Activated T-cell treated with anti-CD3 and anti-CD28 coated beads for 48 hours (primary cell): ENCODE measurements around the gene ULBP3.
A peak's percentile ranks its signal among the peaks of the same experiment; 100 is the strongest.
"Not testable (repeated sequence)": the region's sequence is repeated elsewhere in the genome, so short reads cannot be mapped to it uniquely, and the experiment has no call there.

Experiments
- DNase-seq: peaks from one replicate; pipeline ENCODE4 v3.0.0-alpha.2; 2020; ENCODE audit warnings: low read depth

Gene ULBP3

DNA sequence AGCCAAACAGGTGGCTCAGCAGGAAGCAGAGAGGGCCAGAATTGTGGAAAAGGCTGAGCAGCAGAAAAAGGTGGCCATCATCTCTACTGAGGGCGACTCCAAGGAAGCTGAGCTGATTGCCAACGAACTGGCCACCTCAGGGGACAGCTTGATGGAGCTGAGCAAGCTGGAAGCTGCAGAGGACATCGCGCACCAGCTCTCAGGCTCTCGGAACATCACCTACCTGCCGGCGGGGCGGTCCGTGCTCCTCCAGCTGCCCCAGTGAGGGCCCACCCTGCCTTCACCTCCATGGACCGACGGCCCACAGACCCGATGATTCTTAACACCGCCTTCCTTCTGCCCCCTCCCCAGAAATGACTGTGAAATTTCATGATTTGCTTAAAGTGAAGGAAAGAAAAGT, 25.8 kb downstream of the ULBP3 start:
- DNase-seq = no peak

DNA sequence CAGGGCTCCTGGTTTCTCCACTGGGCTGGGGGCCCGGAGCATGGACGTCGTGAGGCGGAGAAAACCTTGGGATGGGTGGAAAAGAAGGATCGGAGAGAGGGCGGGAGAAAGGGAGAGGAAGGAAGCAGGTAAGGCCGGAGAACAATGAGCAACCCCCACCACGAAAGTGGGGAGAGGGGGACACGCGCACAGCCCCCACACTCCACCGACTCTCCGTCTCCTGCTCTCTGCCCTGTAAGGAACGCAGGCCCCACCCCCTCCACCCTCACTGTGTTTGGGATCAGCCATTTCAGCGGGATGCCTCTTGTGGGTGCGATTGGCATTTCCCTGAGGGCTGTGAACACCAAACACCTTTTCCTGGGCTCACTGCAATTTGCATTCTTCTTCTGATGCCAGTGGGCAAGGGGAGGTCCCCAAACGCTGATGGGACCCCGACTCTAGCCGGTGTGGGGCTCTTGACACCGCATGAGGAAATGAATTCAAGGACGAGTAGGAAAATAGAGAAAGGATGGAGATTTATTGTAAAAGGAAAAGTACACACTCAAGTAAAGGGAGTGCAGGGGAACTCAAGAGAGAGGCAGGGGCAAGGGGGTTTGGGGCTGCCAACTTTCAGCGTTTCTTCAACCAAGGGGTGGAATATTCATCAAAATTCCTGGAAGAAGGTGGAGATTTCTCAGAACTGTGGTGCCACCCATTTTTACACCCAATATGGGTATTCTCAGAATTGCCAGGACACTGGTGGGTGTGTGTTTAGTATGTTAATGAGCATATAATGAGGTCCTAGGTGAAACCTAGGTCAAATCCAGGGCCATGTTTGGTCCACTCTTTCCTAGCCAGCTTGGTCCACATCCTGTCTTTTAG, 30.5 kb downstream of the ULBP3 start:
- no peak for DNase-seq

DNA sequence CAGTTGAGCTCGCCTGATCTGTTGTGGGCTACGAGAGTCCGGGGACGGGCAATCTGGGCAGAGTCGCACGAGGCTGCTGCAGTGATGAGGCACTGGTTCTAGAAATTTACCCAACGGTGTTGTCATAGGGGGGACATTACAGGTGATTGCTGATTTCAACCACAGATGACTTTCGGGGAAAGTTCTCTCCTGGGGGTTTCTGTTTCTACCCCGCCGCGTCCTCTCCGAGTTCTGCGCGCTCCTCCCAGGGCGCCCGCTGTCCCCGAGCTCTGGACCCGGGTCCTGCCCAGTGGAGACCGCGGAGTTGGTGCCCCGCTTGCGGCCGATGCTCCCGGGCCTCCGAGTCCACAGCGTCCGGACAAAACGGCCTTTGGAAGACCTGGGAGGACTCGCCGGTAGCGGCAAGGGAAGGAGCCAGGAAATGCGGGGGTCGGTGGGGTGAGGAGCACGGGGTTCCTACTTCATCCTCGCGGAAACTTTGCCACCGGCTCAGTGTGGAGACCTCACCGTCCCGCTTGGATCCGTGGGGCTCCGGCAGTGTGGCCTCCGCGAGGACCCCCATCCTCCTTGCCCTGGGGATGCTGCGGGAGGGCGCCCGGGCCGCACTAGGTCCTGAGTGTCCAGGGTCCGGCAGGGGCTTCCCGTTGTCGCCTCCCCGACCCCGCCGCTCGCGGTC, 31.3 kb downstream of the ULBP3 start:
- DNase-seq = no peak

DNA sequence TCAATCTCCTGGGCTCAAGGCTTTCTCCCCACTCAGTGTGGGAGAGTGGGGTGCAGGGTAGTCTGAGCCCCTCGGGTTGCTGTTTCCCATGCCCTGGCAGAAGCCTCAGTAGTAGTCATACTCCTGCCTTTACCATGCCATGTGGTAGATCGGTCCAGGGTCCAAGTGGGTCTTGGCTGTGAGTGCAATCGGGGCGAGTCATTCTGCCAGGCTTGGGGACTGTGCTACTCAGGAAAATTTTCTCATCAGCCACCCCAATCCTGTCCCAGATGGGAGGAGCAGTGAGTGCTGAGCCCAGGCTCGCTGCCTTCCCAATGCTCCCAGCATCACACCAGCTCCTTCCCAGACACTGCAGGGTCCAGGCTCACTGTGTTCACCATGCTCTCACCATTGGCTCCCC, 32.8 kb downstream of the ULBP3 start:
- DNase-seq = no peak

DNA sequence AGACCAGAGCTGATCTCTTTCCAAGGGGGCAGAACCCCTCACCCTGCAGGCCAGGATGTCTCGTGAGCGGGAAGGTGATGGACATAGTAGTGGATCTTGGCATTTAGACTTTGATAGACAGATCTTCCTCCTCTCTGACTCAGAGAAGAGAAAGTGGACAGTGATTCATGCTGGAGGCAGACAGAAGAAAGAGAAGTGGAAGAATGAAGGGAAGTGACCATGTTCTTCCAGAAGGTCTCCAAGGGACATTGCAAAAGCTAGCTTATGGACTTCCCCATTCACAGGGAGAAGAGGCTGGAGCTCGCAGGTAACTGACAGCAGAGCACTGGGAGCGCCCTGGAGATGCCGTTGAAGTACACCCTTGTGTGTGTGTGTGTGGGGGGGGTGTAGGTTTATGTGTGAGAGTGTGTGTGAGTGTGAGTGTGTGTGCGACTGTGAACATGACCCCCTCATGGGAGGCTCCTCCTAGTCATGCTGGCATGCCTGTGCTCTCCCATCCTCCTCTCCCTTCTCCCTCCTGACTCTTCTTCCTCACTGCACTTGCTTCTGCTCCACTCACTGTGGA, 35.6 kb downstream of the ULBP3 start:
- no peak for DNase-seq

DNA sequence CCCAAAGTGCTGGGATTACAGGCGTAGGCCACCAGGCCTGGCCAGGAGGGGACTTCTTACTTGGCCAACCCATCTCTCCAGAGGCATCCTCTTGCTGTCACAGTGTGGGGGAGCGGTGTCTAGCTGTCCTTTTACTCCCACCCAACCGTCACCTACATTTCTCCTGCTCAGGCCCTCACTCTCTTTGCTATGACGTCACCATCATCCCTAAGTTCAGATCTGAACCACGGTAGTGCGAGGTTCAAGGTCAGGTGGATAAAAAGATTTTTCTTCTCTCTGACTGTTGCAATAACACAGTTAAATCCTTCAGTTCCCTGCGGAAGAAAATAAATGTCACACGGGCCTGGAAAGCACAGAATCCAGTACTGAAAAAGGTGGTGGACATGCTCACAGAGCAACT, 36.3 kb downstream of the ULBP3 start:
- DNase-seq = no peak

DNA sequence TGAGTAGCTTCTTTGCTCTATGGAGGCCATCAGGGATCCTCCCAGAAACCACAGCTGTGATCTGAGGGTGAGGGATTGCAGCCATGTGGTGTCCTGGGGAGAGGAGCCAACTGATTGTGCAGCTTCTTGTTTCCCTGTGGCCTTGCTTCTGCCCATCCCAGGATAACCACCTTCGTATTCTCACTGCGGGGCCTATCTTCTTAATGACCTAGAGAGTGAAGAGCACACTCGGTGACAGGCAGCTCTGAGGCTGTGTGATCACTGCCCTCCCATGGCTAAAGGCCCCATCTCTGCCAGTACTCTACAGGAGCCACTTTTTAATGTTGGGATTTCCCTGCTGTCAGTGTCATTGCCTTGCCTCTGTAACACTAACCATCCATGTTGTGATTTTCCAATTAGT, 38.3 kb downstream of the ULBP3 start:
- no peak for DNase-seq

DNA sequence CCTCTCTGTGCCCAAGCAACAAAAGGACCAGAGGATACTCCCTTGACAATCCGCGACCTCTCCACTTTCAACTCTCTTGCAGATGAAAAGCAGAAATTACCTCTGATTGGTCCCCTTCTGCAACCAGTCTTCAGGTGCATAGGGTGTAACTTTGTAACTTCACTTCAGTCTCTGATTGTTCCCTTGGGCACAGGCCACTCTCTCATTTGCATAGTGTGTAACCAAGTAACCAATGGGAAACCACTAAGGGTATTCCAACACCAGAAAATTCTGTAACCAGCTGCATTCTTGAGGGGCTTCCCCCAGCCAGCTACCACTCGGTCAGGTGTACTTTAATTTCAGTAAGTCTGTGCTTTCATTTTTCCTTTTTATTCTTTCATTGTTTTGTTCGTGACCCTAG, 39.2 kb downstream of the ULBP3 start:
- DNase-seq = no peak

DNA sequence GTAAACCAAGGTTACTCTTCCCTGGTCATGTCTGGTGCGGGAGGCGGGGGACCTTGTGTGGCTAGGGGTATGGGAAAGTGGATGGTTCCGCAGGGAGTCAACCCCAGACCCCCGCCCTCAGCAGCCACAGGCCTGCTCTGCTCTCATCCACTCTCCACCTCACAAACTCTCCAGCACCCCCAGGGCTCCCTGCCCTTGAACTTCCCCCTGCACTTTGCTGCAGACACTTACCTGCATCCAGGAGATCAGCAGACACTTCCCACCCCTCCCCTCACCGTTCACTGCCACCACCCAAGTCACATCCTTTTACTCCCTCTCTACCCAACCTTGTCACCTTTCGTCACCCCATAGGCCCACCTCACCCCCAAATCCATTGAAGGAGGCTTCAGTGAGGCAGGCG, 39.6 kb downstream of the ULBP3 start:
- no peak for DNase-seq

DNA sequence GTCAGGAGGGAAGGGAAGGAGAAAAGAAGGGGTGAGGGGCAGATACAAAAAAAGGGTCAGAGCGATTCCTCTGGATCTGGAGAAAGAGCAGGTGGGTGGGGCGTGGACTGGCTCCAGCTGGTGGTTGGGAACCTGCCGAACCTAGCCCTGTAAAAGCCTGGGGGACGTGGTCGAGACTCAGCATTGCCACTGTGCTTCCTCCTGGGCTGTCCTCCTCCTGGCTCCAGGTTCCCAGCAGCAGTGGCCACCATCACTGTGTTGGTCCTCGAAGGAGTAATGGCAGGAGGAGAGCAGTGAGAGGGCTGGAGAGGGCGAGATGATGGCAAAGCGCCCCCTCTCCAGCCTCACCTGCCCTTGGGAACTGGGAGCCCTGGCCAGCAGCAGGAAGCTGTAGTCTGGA, 40.1 kb downstream of the ULBP3 start:
- no peak for DNase-seq

DNA sequence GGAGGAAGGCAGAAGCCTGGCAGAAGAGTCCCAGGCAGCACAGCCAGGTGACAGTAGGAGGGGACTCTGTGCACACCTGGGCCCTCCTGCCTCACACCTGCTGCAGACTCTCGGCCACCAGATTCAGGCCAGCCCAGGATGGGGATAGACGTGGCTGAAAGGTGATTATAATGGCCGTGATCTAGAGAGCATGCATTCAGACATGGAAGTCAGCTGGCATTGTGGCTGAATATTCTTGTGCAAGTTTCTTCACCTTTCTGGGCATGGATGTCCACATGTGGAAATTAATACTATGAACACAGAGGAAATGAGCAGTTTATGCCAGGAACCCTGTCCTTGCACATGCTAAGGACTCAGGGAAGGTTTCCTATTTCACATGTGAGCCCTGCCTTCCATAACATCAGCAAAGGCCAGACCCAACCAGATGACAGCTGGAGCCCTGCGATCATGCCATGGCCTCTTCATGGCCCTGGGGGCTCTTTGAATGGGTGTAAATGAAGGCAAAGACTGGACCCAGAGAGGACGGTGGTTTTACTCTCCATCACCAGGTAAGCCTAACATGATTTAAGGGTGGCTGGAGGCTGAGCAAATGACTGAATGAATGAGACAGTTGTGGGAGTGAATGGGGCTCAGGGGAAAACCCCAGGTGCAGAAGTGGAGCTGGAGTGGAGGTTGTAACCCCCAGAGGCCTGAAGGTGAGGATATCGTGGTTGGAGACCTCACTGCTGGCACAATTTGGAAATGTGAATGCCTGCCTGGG, 40.9 kb downstream of the ULBP3 start:
- no peak for DNase-seq

DNA sequence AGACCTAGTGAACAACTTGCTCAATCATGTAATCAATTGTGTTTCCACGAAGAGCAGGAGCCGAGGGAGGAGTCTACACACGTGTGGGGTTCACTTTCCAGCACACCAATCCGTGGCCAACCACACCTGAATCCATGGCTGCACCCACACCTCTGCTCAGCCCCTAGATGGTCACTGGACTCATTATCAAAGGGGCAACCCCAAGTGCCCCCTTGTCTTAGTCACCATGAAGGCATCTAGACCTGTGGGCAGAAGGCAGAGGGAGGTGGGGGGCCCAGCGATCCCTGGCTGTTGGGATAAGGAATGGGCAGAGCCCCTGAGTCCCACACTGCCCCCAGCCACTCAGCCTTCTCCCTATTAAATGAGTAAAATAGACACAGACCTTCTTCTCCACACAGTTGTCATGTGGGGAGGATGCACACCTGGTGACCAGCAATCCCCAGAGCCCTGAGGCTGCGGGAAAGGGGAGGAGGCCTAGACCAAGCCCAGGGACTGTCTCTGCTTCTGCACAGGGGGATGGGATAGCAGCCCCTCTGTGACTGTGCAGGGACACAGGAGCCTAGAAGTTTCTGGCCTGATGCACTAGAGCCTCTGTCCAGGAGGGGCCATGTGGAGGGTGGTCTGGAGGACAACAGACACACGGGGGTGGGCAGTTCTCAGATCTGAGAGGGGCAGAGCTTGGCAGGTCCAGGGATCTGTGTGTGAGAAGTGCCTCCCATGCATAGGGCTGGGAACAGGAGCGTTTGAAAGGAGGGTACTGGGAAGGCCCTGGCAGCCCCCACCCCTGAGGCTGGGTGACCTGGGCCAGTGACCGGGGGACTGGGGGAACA, 41.7 kb downstream of the ULBP3 start:
- DNase-seq = no peak

DNA sequence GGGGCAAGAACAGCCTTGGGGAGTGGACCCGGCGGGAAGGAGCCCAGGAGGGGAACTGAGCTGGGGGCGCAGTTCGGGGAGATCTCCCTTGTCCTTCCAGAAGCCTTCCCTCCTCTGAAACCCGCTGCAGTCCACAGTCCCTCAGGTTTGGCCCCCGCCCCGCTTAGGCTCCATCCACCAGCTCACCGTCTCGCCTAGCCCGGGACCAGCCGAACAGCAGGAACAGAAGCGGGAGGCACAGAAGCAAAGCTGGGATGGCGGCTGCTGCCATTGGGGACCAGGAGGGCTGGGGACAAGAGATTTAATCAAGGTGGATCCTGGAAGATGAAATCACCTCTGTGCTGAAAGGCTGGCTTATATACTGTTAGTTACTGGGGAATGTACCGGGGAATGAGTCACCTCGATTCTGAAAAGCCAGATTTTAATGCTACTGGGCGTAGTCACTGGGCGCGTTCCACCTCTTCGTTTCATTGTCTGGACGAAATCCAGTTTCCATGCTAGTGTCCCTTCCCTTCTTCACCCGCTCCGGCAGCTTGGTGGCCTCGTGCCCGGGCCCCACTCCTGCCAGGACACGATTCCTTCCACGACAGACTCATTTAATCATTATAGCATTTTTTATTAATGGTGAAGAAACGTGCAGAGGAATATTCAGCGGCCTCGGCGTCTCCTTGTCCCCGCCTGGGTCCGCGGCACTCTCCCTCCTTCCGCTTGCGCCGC, 43.6 kb downstream of the ULBP3 start, which contains the start of gene RAET1L:
RAET1L (minus strand) TSS at position 332 of the 717 bp plus-strand sequence; CDS start at position 271, 61 bp downstream.
- DNase-seq = peak; percentile 27

DNA sequence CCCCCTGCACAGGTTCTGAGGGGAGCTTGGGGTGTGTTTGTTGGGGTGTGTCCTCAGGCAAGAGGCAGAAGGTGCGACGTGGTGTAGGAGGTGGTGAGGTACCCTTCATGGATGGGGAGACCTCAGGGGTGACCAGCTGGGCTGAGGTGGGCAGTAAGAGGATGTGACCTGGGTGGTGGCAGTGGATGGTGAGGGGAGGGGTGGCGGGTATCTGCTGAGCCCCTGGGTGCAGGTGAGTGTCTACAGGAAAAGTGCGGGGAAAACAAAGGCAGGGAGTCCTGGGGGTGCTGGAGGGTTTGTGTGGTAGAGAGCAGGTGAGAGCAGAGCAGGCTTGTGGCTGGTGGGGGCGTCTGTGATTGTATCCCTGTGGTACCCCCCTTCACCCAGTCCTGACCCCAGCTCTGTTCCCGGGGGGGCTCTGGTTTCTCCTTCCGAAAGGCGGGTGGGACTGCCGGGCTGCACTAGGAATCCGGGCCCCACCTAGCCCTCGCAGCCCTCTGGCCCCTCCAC, 44.2 kb downstream of the ULBP3 start:
- DNase-seq = no peak

DNA sequence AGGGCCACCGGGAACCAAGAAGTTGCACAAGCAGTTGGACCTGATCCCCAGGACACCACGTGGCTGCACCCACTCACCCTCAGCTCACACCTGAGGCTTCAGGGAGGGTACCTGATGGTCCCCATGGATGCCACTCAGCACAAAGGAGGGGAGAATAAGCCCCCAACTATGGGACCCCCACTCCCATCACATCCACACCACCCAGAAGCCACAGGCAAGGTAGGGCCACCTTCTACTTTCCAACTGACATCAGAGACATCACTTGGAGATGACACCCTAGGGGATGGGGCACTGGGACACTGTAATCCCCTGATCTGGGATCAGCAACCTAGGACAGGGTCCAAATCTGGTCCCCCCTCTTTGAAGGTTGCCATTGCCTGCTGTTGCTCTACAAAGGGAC, 44.9 kb downstream of the ULBP3 start:
- not testable (repeated sequence) for DNase-seq

DNA sequence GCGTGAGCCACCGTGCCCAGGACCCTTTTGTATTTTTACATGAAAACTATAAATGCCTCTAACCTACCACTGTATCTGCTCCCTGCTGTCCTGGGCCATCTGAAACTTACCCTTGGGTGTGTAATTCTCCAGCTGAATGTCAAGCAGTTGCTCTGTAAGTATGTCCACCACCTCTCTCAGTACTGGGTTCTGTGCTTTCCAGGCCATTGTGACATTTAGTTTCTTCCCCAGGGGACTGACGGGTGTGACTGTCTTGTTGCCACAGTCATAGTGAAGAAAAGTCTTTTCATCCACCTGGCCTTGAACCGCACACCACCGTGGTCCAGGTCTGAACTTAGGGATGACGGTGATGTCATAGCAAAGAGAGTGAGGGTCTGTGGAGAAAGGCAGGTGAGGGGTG, 47.1 kb downstream of the ULBP3 start:
- not testable (repeated sequence) for DNase-seq

DNA sequence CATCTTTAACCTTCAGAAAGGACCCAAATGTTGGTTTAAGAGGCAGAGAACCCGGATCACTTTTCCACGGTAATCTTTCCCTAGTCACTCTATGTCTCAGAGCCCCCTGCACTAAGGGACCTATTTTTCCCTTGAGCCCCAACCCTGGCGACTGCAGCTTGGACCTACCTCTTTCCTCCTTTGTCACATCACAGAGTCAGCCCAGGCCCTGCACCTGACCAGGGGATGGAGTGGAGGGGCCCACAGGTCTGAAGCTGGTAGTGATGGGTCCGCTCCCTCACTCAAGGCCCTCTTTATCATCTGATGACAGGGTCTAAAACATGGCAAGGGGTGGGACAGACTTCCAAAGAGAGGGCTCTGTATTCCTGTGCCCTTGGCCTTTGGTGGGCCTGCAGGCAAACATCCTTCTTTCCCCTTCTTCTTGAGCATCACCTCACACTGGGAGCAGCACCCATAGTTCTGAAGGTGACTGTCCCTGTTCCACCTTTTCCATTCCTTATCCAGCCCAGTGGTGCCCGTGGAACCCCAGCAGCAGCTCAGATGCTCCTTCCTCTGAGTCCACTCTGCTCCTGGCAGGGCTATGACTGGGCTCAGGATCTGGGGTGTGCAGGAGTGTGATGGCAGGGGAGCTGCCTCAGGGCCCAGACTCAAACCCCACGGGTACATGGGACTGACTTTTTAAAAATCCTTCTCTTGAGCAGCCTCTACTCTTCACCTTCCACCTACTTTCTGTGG, 49.9 kb downstream of the ULBP3 start:
- DNase-seq = no peak

DNA sequence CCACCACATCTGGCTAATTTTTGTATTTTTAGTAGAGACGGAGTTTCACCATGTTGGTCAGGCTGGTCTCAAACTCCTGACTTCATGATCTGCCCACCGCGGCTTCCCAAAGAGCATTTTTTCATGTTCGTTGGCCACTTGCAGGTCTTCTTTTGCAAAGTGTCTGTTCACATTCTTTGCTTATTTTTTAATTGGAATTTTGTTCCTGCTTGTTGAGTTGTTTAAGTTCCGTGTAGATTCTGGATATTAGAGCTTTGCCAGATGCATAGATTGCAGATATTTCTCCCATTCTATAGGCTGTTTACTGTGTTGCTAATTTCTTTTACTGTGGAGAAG, 51.8 kb downstream of the ULBP3 start:
- not testable (repeated sequence) for DNase-seq

DNA sequence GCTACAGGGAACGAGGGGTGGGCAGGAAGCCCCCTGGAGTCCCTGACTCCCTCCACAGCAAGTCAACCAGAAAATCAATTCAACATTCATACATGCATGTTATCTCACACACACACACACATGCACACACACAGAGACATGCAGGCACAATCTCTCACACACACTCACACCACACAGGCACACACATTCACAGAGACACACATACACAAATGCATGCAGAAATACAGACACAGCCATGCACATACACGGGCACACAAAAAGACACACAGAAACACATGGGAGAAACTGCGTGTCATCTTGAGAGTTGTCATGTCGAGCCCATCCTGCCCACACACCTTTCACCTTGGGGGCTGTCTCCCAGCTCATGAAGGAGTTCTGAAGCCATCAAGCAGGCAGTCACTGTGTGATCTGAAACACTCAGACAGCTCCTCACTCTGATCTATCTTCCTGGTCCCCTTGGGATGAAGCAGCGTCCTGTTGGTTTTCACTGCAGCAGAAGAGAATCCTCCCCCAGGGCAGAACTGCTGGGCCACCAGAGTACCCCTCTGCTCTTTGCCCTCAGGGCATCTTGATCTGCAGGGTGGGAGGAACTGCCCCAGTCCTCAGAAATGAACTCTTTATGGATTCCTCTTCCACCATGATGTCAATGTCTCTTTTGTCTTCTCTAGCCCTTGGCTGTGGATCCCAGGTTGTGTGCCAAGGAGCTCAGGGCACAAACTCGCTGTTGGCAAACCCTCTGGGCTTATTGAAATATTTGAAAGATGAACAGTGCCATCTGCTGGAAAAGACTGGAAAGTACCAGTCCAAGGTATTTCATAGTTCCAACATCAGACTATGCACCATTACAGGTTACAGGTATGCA, 52.4 kb downstream of the ULBP3 start:
- DNase-seq = no peak
